ENCODE data around the gene TMEM11.

The TMEM11 gene

DNA sequence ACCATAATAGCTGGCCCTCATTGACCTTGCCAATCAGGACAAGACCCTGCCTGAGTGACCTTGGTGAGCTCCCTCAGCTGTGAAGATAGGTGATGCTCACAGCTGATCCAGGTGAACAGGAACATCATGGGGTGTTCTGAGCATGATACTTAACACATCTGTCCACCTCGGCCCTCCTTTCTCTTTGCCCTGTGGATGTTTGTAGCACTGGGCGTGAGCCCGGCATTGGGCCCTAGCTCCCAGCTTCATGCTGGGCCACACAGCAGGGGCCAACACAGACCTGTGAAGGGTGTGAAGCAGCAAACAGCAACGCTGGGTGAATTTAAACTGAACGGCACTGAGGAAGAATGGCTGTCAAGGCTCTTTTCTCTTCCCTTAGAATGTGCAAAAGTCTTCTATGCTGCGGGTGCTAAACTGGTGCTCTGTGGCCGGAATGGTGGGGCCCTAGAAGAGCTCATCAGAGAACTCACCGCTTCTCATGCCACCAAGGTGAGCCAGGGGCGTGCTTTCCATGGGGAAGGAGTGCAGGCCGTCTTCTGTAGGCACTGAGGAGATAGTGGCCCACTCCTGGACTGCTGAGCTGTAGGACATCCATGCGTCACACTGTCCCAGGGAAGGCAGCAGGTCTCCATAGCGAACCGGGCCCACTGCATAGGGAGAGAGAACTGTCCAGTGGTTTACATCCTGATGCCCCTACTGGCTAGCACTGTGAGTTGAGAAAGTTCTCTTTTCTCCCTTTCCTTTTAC, 35.9 kb downstream of the TMEM11 start:
- POLR2A ChIA-PET (ENCODE audit: low non-redundant PET), result no interaction called here
- CTCF ChIA-PET, result no interaction called here
- H3K27ac ChIP-seq, result no peak overlapping the region
- TF ChIP-seq, protein P1, sequence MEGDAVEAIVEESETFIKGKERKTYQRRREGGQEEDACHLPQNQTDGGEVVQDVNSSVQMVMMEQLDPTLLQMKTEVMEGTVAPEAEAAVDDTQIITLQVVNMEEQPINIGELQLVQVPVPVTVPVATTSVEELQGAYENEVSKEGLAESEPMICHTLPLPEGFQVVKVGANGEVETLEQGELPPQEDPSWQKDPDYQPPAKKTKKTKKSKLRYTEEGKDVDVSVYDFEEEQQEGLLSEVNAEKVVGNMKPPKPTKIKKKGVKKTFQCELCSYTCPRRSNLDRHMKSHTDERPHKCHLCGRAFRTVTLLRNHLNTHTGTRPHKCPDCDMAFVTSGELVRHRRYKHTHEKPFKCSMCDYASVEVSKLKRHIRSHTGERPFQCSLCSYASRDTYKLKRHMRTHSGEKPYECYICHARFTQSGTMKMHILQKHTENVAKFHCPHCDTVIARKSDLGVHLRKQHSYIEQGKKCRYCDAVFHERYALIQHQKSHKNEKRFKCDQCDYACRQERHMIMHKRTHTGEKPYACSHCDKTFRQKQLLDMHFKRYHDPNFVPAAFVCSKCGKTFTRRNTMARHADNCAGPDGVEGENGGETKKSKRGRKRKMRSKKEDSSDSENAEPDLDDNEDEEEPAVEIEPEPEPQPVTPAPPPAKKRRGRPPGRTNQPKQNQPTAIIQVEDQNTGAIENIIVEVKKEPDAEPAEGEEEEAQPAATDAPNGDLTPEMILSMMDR (conservative IDR thresholded peaks at IDR 0.05; ENCODE audit: low read depth), result no peak
- DNase-seq (ENCODE audit: low spot score), result no peak

DNA sequence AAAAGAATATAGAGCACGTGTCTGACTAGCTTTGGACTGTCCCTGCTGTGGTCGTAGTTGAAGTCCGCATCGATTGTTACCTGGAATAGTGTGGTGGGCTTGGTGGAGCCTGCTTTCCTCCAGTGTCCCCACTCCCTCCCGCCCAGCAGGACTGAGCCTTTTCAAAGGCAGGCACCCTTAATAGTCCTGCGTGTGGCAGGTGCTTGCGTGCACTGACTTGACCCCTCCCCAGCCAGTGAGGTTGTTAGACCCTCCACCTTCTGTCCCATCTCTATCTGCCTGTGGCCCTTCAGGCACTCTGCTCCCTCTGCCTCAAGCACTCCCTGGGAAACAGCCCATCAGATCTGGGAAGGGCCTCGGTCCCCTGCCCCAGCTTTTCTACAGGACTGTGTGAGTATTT, 36.6 kb downstream of the TMEM11 start:
- no peak for DNase-seq (ENCODE audit: low spot score)
- no peak overlapping the region for H3K27ac ChIP-seq
- TF ChIP-seq, protein P1 (conservative IDR thresholded peaks at IDR 0.05; ENCODE audit: low read depth), result no peak
- POLR2A ChIA-PET (ENCODE audit: low non-redundant PET), result no interaction called here
- CTCF ChIA-PET, result no interaction called here

DNA sequence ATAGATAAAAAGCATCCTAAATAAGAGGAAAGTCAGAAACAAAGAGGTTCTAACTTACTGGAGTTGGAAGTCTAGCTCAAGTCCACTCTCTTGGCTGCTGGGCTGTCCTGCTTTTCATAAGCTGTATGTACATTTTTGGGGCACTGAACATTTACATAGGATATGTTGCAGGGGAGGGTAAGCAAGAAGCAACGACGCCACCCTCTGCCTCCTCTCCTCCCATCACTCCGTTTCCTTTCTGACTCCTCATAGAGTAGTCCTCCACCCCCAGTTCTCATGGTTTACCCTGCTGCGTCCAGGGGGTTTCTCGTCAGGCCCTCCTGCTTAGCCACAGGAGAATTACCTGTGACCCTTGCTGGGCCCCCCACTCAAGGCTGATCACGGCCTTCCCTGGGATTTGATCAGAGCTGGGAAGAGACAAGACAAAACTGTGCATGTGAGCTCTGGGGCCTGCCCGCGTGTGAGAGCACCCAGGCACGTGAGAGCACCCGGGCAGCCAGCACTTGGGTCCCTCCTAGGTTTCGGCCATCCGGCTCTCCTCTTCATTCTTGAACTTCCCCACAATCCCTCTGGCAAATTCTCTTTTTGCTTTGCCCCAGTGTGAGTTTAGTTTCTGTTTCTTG, 37.1 kb downstream of the TMEM11 start:
- TF ChIP-seq, protein P1 (conservative IDR thresholded peaks at IDR 0.05; ENCODE audit: low read depth), result no peak
- DNase-seq (ENCODE audit: low spot score), result no peak
- ChIA-PET CTCF (no interaction called here), POLR2A (ENCODE audit: low non-redundant PET) (no interaction called here)
- no peak overlapping the region for H3K27ac ChIP-seq

DNA sequence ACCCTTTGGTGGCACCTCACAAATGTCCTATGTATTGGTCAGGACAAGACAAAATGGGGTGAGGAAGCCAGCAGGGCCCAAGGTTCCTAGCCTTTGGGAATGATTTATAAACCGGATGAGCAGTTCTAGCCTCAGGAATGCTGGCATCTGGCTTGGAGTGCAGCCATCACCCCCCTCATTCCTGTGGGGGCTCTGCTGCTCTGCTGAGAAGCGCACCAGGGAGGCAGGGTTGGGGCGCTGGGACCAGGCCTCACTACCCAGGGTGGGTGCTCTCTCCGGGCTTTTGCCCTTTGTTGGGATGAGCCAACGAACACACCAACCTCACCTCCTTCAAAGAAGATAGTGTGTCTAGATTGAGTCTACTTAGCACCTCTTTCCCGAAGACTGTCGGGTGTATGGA, 39.2 kb downstream of the TMEM11 start:
- no peak for DNase-seq (ENCODE audit: low spot score)
- no peak overlapping the region for H3K27ac ChIP-seq
- TF ChIP-seq, protein P1 (conservative IDR thresholded peaks at IDR 0.05; ENCODE audit: low read depth), result no peak
- POLR2A ChIA-PET (ENCODE audit: low non-redundant PET), result no interaction called here
- CTCF ChIA-PET, result interaction anchor here (0.6 kb wide), 1 partner anchor 93 kb away, joined by 3 read pairs; no protein-coding TSS in a partner anchor

DNA sequence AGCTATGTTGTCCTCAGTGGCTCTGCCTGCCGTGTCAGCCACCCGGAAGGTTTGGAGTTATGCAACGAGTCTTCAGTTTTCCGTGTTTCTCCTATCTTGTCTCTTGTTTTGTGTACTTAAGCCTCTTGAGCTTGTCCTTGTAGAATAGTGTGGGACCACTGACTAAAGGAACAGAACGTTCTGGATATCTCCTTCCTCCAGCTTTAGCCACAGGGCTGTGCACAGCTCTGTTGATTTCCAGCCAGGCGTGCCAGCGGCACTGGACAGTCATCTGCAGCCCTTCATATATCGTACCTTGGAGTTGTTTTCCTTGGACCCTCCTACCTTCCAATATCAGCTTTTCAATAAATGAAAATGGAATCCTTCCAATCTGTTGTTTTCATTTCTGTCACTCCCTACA, 39.8 kb downstream of the TMEM11 start:
- ChIA-PET POLR2A (ENCODE audit: low non-redundant PET) (no interaction called here), CTCF (interaction anchor here (0.5 to 0.6 kb wide), 2 partner anchors 94 to 174 kb away, joined by 3 read pairs; no protein-coding TSS in a partner anchor)
- TF ChIP-seq, protein P1 (conservative IDR thresholded peaks at IDR 0.05; ENCODE audit: low read depth), result no peak
- no peak for DNase-seq (ENCODE audit: low spot score)
- H3K27ac ChIP-seq, result no peak overlapping the region

DNA sequence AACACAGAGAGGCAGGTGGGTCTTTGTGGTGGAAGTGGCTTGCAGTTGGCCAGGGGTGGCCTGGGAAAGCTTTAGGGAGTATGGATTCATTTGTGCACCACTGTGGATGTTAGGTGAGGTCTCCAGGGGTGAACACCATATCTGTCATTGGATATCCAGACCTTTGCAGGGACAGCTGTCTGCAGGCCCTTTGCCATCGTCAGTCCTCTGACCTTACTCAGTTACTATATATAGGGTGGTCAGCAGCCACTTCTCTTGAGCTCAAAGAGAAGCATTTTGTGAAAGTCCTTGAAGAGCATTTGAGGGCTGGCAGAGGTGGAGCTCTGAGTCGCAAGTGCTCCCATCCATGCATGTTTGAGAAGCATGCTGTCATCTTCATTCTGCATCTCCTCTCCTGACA, 40.4 kb downstream of the TMEM11 start:
- CTCF ChIA-PET, result interaction anchor here (0.5 to 0.6 kb wide), 2 partner anchors 21 to 174 kb away, joined by 3 to 7 read pairs; no protein-coding TSS in a partner anchor
- POLR2A ChIA-PET (ENCODE audit: low non-redundant PET), result no interaction called here
- H3K27ac ChIP-seq, result no peak overlapping the region
- TF ChIP-seq, protein P1 (conservative IDR thresholded peaks at IDR 0.05; ENCODE audit: low read depth), result no peak
- no peak for DNase-seq (ENCODE audit: low spot score)

All from RWPE1 (cell line).